PC-3 (cell line): Measurements from ENCODE around the gene MIEN1. TPM values are rescaled to one million over a fixed set of nuclear protein-coding genes. Genes with fewer than 3 reads are reported as not detected.

Experiments used
- ATAC-seq: fragments of 200-7000 bp; cut with Tn5 transposase; 2 replicates; pipeline ENCODE4 v1.9.1; 2020; ENCODE audit warnings: mild to moderate bottlenecking, moderate library complexity
- BruUV-seq: library from RNA; stranded (reverse); fragments of 400-500 nt; replicated peaks from 2 replicates; lab custom pipeline; 2021; lab: Mats Ljungman, UMichigan
- CTCF ChIA-PET: fragments of 300-600 bp; sonication (Branson Sonifier 250); formaldehyde crosslinking; loops from one replicate; lab custom pipeline; 2022; ENCODE audit warnings: antibody characterized with exemption; lab: Charles Lee
- POLR2A ChIA-PET: fragments of 300-600 bp; sonication (Branson Sonifier 250); formaldehyde crosslinking; loops from one replicate; lab custom pipeline; 2022; ENCODE audit warnings: antibody characterized with exemption; ENCODE audit not compliant: unreplicated experiment; lab: Charles Lee
- DNase-seq: peaks from one replicate; pipeline ENCODE4 v3.0.0-alpha.2; 2015
- H2AFZ ChIP-seq: fragments of 300-600 bp; sonication (generic); 2 replicates; pipeline ENCODE4 v1.6.0; 2016; ENCODE audit warnings: antibody characterized with exemption, low read length
- H3F3A ChIP-seq: fragments of 300-600 bp; sonication (generic); one replicate; pipeline ENCODE4 v1.6.0; 2017; ENCODE audit warnings: antibody characterized with exemption, low read length, control low read depth, mild to moderate bottlenecking; ENCODE audit not compliant: unreplicated experiment
- H3K27ac ChIP-seq: fragments of 300-600 bp; sonication (generic); 2 replicates; pipeline ENCODE4 v1.5.1; 2016; ENCODE audit warnings: mild to moderate bottlenecking, low read length
- H3K27me3 ChIP-seq: fragments of 300-600 bp; sonication (generic); 2 replicates; pipeline ENCODE4 v1.6.1; 2016; ENCODE audit warnings: low read length, mixed read lengths
- H3K36me3 ChIP-seq: fragments of 300-600 bp; sonication (generic); 2 replicates; pipeline ENCODE4 v1.6.1; 2016; ENCODE audit warnings: low read depth, mixed run types, low read length, mixed read lengths
- H3K4me1 ChIP-seq: fragments of 300-600 bp; sonication (generic); 2 replicates; pipeline ENCODE4 v1.5.1; 2016; ENCODE audit warnings: low read length; ENCODE audit not compliant: insufficient read depth
- H3K4me2 ChIP-seq: fragments of 300-600 bp; sonication (generic); 2 replicates; pipeline ENCODE4 v1.6.0; 2016; ENCODE audit warnings: low read length
- H3K4me3 ChIP-seq: fragments of 300-600 bp; sonication (generic); 2 replicates; pipeline ENCODE4 v1.5.1; 2016; ENCODE audit warnings: mild to moderate bottlenecking, low read length, mixed read lengths
- H3K79me2 ChIP-seq: fragments of 300-600 bp; sonication (generic); 2 replicates; pipeline ENCODE4 v1.6.1; 2017; ENCODE audit warnings: low read length, mixed read lengths
- H3K9ac ChIP-seq: fragments of 300-600 bp; sonication (generic); 2 replicates; pipeline ENCODE4 v1.6.0; 2016; ENCODE audit warnings: mild to moderate bottlenecking, low read length
- H3K9me2 ChIP-seq: fragments of 300-600 bp; sonication (generic); replicated peaks from 2 replicates; pipeline ENCODE4 v1.6.1; 2016; ENCODE audit warnings: mixed run types, low read length, mixed read lengths
- H3K9me3 ChIP-seq: fragments of 300-600 bp; sonication (generic); 2 replicates; pipeline ENCODE4 v1.6.1; 2016; ENCODE audit warnings: low read length, mixed read lengths
- H4K20me1 ChIP-seq: fragments of 300-600 bp; sonication (generic); 2 replicates; pipeline ENCODE4 v1.6.1; 2016; ENCODE audit warnings: low read length, mixed read lengths
- EZH2 ChIP-seq: fragments of 300-600 bp; sonication (generic); IDR thresholded peaks from one replicate; pipeline ENCODE4 v1.6.1; 2017; ENCODE audit warnings: antibody characterized with exemption, mild to moderate bottlenecking, low read length; ENCODE audit not compliant: unreplicated experiment
- EZH2phosphoT487 ChIP-seq: fragments of 300-600 bp; sonication (generic); IDR thresholded peaks from 2 replicates; pipeline ENCODE4 v1.6.1; 2018; ENCODE audit warnings: mild to moderate bottlenecking, antibody characterized with exemption, low read length, borderline replicate concordance
- intact Hi-C: fragments of 100-400 bp; cut with micrococcal nuclease; formaldehyde crosslinking; loops from 2 replicates; pipeline ENCODE4 v1.9.0; 2023
- total RNA-seq: library from RNA; depleted of rRNA; stranded (reverse); fragments of >200 nt; gene quantifications from 2 replicates; pipeline ENCODE4 v1.2.3, GENCODE V29; 2014
- TF ChIP-seq, protein P1 (sequence below): fragments of 300-600 bp; sonication (generic); conservative IDR thresholded peaks from 2 replicates; pipeline ENCODE4 v1.5.1; 2017; ENCODE audit warnings: antibody characterized with exemption, low read depth, mild to moderate bottlenecking, low read length

MIEN1 gene
- total RNA-seq, 1 experiment from 2014 or later = 52.0 TPM

DNA sequence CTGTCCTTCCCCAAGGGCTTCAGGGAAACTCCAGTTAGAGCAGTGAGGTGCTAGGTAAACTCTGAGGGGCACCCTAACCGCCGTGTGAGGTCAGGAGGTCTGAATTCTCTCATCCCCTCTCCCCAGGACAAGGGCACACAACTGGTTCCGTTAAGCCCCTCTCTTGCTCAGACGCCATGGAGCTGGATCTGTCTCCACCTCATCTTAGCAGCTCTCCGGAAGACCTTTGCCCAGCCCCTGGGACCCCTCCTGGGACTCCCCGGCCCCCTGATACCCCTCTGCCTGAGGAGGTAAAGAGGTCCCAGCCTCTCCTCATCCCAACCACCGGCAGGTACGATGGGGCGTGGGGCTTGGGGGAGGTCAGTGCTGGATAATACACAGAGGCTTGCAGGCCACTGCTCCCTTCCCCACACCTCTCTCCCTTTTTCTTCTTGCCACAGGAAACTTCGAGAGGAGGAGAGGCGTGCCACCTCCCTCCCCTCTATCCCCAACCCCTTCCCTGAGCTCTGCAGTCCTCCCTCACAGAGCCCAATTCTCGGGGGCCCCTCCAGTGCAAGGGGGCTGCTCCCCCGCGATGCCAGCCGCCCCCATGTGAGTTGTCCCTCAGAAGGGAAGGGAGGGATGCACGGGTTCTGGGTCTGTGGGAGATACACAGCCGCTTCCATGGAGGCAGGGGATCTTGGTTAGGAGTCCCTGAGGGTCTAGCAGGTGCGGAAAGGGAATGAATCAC is 12.0 kb upstream of the MIEN1 start:
- intact Hi-C loops = no loop called here
- BruUV-seq = no TSS peak
- no peak overlapping the region for H3K9ac ChIP-seq

GRCh38 chr17:39740357-39741111 is 10.2 kb upstream of the MIEN1 start:
- Histone ChIP-seq H3K9me3 (no peaks in the 10 kb centered on the region), H4K20me1 (peaks cover 5% of the 10 kb centered on the region; the same call in 1 of the 2 replicates), H3K4me2 (peak overlapping the region; percentile 96), H3K4me1 (peaks cover 34% of the 10 kb centered on the region), H3K79me2 (peaks cover 16% of the 10 kb centered on the region; the same call in 1 of the 2 replicates), H3K36me3 (no peaks in the 10 kb centered on the region; the same call in 1 of the 2 replicates), H3F3A (no peaks in the 10 kb centered on the region), H3K9me2 (no peaks in the 10 kb centered on the region), H3K9ac (peak overlapping the region; percentile 83), H3K27ac (peak overlapping the region; percentile 89), H3K4me3 (peak overlapping the region; percentile 88), H2AFZ (no peak overlapping the region), H3K27me3 (no peaks in the 10 kb centered on the region)
- DNase-seq (peak; percentile 82), ATAC-seq (peak; percentile 46)
- ChIA-PET CTCF (no interaction called here), POLR2A (no interaction called here)
- no TSS peak for BruUV-seq
- intact Hi-C loops = no loop called here
- TF ChIP-seq EZH2phosphoT487 = no peak
- TF ChIP-seq, protein P1, sequence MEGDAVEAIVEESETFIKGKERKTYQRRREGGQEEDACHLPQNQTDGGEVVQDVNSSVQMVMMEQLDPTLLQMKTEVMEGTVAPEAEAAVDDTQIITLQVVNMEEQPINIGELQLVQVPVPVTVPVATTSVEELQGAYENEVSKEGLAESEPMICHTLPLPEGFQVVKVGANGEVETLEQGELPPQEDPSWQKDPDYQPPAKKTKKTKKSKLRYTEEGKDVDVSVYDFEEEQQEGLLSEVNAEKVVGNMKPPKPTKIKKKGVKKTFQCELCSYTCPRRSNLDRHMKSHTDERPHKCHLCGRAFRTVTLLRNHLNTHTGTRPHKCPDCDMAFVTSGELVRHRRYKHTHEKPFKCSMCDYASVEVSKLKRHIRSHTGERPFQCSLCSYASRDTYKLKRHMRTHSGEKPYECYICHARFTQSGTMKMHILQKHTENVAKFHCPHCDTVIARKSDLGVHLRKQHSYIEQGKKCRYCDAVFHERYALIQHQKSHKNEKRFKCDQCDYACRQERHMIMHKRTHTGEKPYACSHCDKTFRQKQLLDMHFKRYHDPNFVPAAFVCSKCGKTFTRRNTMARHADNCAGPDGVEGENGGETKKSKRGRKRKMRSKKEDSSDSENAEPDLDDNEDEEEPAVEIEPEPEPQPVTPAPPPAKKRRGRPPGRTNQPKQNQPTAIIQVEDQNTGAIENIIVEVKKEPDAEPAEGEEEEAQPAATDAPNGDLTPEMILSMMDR = no peak
- no peak for TF ChIP-seq EZH2

More for the DNA sequence above, 12.0 kb upstream of the MIEN1 start:
- no peak for ATAC-seq
- Histone ChIP-seq H3K4me1 (peaks cover 20% of the 10 kb centered on the region), H3K27ac (no peak overlapping the region), H3K9me3 (no peaks in the 10 kb centered on the region), H3K27me3 (no peaks in the 10 kb centered on the region), H3K4me3 (no peak overlapping the region), H3K79me2 (peaks cover 16% of the 10 kb centered on the region; the same call in 1 of the 2 replicates), H3K9me2 (no peaks in the 10 kb centered on the region), H2AFZ (no peak overlapping the region), H3F3A (no peaks in the 10 kb centered on the region), H3K36me3 (no peaks in the 10 kb centered on the region; the same call in 1 of the 2 replicates), H3K4me2 (no peak overlapping the region), H4K20me1 (peaks cover 5% of the 10 kb centered on the region; the same call in 1 of the 2 replicates)
- CTCF ChIA-PET = no interaction called here
- no peak for DNase-seq
- POLR2A ChIA-PET = no interaction called here
- no peak for TF ChIP-seq EZH2
- TF ChIP-seq, protein P1 = no peak
- no peak for TF ChIP-seq EZH2phosphoT487
